Glutamatergic neuron (in vitro differentiated cells): Measurements from ENCODE around the gene GPR150. TPM values are rescaled to one million over a fixed set of nuclear protein-coding genes. Genes with fewer than 3 reads are reported as not detected.
A peak's percentile ranks its signal among the peaks of the same experiment; 100 is the strongest.

ENCODE experiments used
- DNase-seq: peaks from one replicate; pipeline ENCODE4 v3.0.0; 2022
- H3K27ac Mint-ChIP-seq: one replicate; pipeline ENCODE4 v1.8.0; 2020; ENCODE audit warnings: mild to moderate bottlenecking, mixed read lengths, inconsistent platforms; ENCODE audit not compliant: unreplicated experiment
- H3K27me3 Mint-ChIP-seq: one replicate; pipeline ENCODE4 v1.8.0; 2020; ENCODE audit warnings: mild to moderate bottlenecking, moderate library complexity, mixed read lengths, inconsistent platforms; ENCODE audit not compliant: unreplicated experiment
- H3K36me3 Mint-ChIP-seq: one replicate; pipeline ENCODE4 v1.8.0; 2020; ENCODE audit warnings: mild to moderate bottlenecking, mixed read lengths, inconsistent platforms; ENCODE audit not compliant: unreplicated experiment
- H3K4me1 Mint-ChIP-seq: one replicate; pipeline ENCODE4 v1.8.0; 2020; ENCODE audit warnings: mild to moderate bottlenecking, low read depth, mixed read lengths, inconsistent platforms; ENCODE audit not compliant: unreplicated experiment
- H3K4me3 Mint-ChIP-seq: one replicate; pipeline ENCODE4 v1.8.0; 2020; ENCODE audit warnings: mild to moderate bottlenecking, mixed read lengths, inconsistent platforms; ENCODE audit not compliant: unreplicated experiment
- H3K9me3 Mint-ChIP-seq: one replicate; pipeline ENCODE4 v1.8.0; 2020; ENCODE audit warnings: mild to moderate bottlenecking, moderate library complexity, mixed read lengths, inconsistent platforms; ENCODE audit not compliant: unreplicated experiment
- total RNA-seq: library from RNA; stranded (reverse); fragmentation: NEBNext Ultra II Directional; extraction: Animal tissue kit (Norgen Biotek cat#: 25700); gene quantifications from one replicate; pipeline ENCODE4 v1.2.1, GENCODE V29; 2021; ENCODE audit not compliant: unreplicated experiment
- TF ChIP-seq, protein P1 (sequence below): fragments of 200-600 bp; sonication (generic); IDR thresholded peaks from one replicate; pipeline ENCODE4 v1.5.0; 2021; ENCODE audit not compliant: partially characterized antibody, unreplicated experiment

The GPR150 gene
- total RNA-seq, 1 donor from 2014 or later: not detected

DNA sequence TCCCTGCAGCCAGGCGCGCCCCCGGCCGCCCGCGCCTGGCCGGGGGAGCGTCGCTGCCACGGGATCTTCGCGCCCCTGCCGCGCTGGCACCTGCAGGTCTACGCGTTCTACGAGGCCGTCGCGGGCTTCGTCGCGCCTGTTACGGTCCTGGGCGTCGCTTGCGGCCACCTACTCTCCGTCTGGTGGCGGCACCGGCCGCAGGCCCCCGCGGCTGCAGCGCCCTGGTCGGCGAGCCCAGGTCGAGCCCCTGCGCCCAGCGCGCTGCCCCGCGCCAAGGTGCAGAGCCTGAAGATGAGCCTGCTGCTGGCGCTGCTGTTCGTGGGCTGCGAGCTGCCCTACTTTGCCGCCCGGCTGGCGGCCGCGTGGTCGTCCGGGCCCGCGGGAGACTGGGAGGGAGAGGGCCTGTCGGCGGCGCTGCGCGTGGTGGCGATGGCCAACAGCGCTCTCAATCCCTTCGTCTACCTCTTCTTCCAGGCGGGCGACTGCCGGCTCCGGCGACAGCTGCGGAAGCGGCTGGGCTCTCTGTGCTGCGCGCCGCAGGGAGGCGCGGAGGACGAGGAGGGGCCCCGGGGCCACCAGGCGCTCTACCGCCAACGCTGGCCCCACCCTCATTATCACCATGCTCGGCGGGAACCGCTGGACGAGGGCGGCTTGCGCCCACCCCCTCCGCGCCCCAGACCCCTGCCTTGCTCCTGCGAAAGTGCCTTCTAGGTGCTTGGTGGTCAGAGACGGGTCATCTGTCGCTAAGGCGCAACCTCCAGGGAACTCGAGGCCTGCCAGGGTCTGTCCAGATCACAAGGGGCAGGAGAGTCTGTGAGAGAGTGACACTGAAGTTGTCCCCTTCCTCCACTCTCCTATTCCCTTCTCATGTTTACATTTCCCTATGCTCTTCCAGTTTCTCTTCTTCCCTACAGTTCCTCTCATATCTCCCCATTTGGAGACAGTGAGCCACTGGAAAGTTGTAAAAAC lies 1.3 kb downstream of the GPR150 start:
- Mint-ChIP-seq H3K36me3 (no peaks in the 10 kb centered on the region), H3K9me3 (peaks cover 11% of the 10 kb centered on the region), H3K4me1 (peaks cover 10% of the 10 kb centered on the region), H3K27ac (peak overlapping the region; percentile 90), H3K27me3 (peaks cover 19% of the 10 kb centered on the region), H3K4me3 (peak overlapping the region; percentile 86)
- peak; percentile 72 for DNase-seq
- TF ChIP-seq, protein P1, sequence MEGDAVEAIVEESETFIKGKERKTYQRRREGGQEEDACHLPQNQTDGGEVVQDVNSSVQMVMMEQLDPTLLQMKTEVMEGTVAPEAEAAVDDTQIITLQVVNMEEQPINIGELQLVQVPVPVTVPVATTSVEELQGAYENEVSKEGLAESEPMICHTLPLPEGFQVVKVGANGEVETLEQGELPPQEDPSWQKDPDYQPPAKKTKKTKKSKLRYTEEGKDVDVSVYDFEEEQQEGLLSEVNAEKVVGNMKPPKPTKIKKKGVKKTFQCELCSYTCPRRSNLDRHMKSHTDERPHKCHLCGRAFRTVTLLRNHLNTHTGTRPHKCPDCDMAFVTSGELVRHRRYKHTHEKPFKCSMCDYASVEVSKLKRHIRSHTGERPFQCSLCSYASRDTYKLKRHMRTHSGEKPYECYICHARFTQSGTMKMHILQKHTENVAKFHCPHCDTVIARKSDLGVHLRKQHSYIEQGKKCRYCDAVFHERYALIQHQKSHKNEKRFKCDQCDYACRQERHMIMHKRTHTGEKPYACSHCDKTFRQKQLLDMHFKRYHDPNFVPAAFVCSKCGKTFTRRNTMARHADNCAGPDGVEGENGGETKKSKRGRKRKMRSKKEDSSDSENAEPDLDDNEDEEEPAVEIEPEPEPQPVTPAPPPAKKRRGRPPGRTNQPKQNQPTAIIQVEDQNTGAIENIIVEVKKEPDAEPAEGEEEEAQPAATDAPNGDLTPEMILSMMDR: no peak

DNA sequence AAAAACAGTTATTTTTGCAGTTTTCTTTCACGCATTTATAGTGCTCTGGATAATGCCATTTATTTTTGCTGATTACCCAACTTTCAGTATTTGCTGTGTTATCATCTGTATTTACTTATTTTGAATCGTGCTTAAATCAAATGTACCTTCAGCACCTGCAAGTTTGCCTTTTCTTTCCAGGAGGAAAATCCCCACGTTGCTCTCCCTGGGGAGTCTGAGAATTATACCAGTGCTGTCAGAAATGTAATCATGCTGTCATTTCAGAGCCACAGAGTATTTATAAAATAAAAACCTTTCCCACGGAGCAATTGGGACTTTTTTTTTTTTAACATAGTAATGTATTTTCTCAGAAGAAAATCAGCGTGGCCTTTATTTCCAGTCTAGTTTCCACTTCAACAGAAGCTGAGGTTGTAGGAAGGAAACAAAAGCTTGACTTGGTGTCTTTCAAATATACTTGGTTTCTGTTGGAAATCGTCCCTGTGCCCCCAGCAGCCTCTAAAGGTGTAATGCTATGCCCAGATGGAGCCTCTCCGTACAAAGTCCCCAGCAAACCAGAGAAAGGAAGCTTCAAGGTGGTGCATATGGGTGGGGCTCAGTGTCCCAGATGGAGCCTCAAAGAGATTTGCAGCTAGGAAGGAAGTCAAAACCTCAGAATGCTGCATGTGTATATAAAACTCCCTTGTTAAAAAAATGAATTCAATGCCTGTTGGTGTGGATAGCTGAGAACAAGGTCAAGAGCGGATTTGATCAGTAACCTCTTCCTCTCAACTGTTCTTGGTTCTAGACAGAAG lies 2.1 kb downstream of the GPR150 start:
- Mint-ChIP-seq H3K9me3 (peaks cover 11% of the 10 kb centered on the region), H3K4me1 (peaks cover 10% of the 10 kb centered on the region), H3K36me3 (no peaks in the 10 kb centered on the region), H3K4me3 (peak overlapping the region; percentile 86), H3K27ac (peak overlapping the region; percentile 90), H3K27me3 (peaks cover 19% of the 10 kb centered on the region)
- no peak for DNase-seq
- TF ChIP-seq, protein P1: no peak

DNA sequence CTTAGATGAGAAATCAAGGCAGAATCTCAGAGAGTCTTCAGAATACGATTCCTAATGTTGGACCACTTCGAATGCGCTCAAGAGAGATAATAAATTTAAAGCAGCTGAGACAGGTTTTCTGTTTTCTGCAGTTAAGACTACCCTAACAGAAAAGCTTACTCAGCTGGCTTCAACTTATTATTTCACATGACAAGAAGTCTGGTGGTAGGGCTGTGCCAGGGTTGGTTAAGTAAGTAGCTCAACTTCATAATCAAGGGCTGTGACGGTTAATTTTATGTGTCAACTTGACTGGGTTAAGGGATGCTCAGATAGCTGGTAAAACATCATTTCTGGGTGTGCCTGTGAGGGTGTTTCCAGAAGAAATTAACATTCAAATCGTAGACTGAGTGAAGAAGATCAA lies 3.8 kb downstream of the GPR150 start:
- H3K27me3 Mint-ChIP-seq: peaks cover 15% of the 10 kb centered on the region

DNA sequence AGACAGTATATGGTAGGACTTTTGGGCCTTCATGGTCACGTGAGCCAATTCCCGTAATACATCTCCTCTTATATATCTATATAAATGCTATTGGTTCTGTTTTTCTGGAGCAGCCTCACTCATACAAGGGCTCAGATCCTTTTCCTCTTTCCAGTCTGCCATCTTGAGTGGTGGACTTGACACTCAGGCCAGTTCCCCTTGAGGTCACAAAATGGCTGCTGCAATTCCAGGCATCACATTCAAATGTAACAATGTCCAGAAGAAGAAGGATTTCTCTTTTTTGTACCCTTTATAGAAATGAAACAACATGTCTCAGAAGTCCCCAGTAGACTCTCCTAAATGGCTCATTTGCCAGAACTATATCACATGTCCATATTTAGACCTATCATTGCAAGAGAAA lies 4.5 kb downstream of the GPR150 start:
- Mint-ChIP-seq H3K27ac (no peak overlapping the region), H3K4me3 (no peak overlapping the region), H3K9me3 (peaks cover 7% of the 10 kb centered on the region), H3K36me3 (no peaks in the 10 kb centered on the region), H3K27me3 (peaks cover 10% of the 10 kb centered on the region), H3K4me1 (peaks cover 9% of the 10 kb centered on the region)
- no peak for DNase-seq
- TF ChIP-seq, protein P1: no peak

More for the DNA sequence above, 3.8 kb downstream of the GPR150 start:
- H3K27ac Mint-ChIP-seq: no peak overlapping the region
- TF ChIP-seq, protein P1: no peak
- H3K36me3 Mint-ChIP-seq: no peaks in the 10 kb centered on the region
- H3K4me1 Mint-ChIP-seq: peaks cover 10% of the 10 kb centered on the region
- no peak overlapping the region for H3K4me3 Mint-ChIP-seq
- no peak for DNase-seq
- peaks cover 9% of the 10 kb centered on the region for H3K9me3 Mint-ChIP-seq
